Thymus (tissue), 11 donors: ENCODE results near the gene ERC2. TPM values are rescaled to one million over a fixed set of nuclear protein-coding genes. Genes with fewer than 3 reads are reported as not detected.

Experiments used
- DNase-seq, 9 donors: peaks; one replicate each; pipeline ENCODE4 v3.0.0-alpha.2; 2013; ENCODE audit warnings: low spot score in 9 of 9, low read depth in 6 of 9, missing footprints in 1 of 9
- H3K27ac ChIP-seq, 2 donors: one replicate each; pipeline ENCODE4 v1.5.1; 2013; ENCODE audit warnings: control low read depth in 1 of 2, low read depth in 1 of 2, low read length in 1 of 2, mild to moderate bottlenecking in 1 of 2, moderate library complexity in 1 of 2
- H3K27me3 ChIP-seq, 2 donors: one replicate each; pipeline ENCODE4 v1.5.1; 2013; ENCODE audit warnings: low read length in 1 of 2; ENCODE audit not compliant: control insufficient read depth in 2 of 2, insufficient read depth in 1 of 2
- H3K36me3 ChIP-seq, 2 donors: one replicate each; pipeline ENCODE4 v1.5.1; 2013; ENCODE audit warnings: low read length in 1 of 2, mild to moderate bottlenecking in 1 of 2, moderate library complexity in 1 of 2; ENCODE audit not compliant: control insufficient read depth in 2 of 2, insufficient read depth in 2 of 2
- H3K4me1 ChIP-seq, 2 donors: one replicate each; pipeline ENCODE4 v1.5.1; 2013; ENCODE audit warnings: low read length in 2 of 2; ENCODE audit not compliant: control insufficient read depth in 2 of 2, insufficient read depth in 2 of 2
- H3K4me3 ChIP-seq, 2 donors: one replicate each; pipeline ENCODE4 v1.5.1; 2013; ENCODE audit warnings: low read length in 2 of 2, control low read depth in 1 of 2, mild to moderate bottlenecking in 1 of 2
- H3K9me3 ChIP-seq, 2 donors: one replicate each; pipeline ENCODE4 v1.5.1; 2013; ENCODE audit warnings: low read length in 1 of 2, mild to moderate bottlenecking in 1 of 2; ENCODE audit not compliant: control insufficient read depth in 2 of 2, insufficient read depth in 1 of 2
- WGBS: extraction: QIAGEN DNeasy Blood & Tissue Kit; methylation state at CpG from one replicate; pipeline ENCODE4 v1.1.7; 2013; 5-methylcytosine and 5-hydroxymethylcytosine counted together
- polyA plus RNA-seq: library from polyadenylated mRNA; stranded (reverse); fragments of 200-250 nt; gene quantifications from one replicate; pipeline ENCODE4 v1.2.3, GENCODE V29; 2013
- total RNA-seq: library from RNA; stranded (reverse); fragments of 120-200 nt; gene quantifications from one replicate; pipeline ENCODE4 v1.2.4, GENCODE V29; 2013
- donor health status: healthy.

Gene ERC2
- total and polyA plus RNA-seq, 2 donors, result 0.28 to 0.50 TPM

DNA sequence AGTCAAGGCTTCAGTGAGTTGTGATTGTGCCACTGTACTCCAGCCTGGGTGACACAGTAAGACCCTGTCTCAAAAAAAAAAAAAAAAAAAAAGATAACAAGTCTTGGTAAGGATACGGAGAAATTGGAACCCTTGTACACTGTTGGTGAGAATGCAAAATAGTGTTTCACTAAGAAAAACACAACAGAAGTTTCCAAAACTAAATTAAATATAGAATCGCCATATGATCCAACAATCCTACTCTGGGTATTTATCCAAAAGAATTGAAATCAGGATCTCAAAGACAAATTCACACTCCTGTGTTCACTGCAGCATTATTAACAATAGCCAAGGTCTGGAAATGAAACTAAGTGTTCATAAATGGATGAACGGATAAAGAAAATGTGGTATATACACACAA, 149.4 kb downstream of the ERC2 start:
- no peaks in the 10 kb centered on the region for H3K4me1 ChIP-seq
- H3K27me3 ChIP-seq, result no peaks in the 10 kb centered on the region
- H3K4me3 ChIP-seq, result no peak overlapping the region
- WGBS, result 97% methylated on average over 3 of the region's 3 CpGs
- H3K27ac ChIP-seq, result no peak overlapping the region
- no peak for DNase-seq
- no peaks in the 10 kb centered on the region for H3K36me3 ChIP-seq
- no peaks in the 10 kb centered on the region for H3K9me3 ChIP-seq

DNA sequence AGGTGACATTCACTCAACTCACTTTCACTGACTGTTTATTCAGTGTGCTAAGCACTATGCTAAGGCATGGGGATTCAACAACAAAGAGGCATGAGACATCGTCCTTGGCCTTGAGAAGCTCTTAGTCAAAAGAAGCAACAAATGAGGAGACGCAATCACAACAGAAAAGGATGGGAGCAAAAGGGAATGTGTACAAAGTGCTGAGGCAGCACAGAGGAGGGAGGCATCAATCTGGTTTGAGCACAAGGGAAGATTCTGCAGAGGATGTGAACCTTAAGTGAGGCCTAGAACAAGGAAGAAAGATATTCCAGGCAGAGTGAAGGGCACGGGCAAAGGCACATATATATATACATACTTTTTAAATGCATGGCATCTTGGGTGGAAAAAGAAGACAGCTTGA, 151.3 kb downstream of the ERC2 start:
- Histone ChIP-seq H3K9me3 (no peaks in the 10 kb centered on the region), H3K27me3 (no peaks in the 10 kb centered on the region), H3K4me1 (no peaks in the 10 kb centered on the region), H3K4me3 (no peak overlapping the region), H3K36me3 (no peaks in the 10 kb centered on the region), H3K27ac (no peak overlapping the region)
- no peak for DNase-seq
- 95% methylated on average over 3 of the region's 3 CpGs for WGBS

DNA sequence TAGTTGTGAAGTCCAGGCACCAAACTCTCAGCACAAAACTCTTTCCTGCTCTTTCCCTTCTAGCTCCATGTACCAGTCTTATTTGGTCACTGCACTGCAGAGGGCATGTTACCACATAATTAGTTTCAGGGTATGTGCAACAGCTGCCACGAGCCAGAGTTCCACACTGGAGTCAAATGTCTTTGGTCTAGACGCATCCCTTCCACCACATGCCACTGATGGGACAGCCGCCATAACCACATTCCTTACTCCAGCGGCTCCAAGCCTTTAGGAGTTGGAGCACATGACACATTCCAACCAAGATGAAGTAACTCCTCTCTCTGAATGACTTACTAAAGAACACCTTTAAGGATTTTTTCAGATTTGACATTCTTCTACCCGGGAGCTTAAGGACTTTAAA, 153.4 kb downstream of the ERC2 start:
- Histone ChIP-seq H3K4me1 (no peaks in the 10 kb centered on the region), H3K36me3 (no peaks in the 10 kb centered on the region), H3K27me3 (no peaks in the 10 kb centered on the region), H3K9me3 (no peaks in the 10 kb centered on the region), H3K4me3 (no peak overlapping the region), H3K27ac (no peak overlapping the region)
- 93% methylated on average over 5 of the region's 5 CpGs for WGBS
- DNase-seq, result no peak

DNA sequence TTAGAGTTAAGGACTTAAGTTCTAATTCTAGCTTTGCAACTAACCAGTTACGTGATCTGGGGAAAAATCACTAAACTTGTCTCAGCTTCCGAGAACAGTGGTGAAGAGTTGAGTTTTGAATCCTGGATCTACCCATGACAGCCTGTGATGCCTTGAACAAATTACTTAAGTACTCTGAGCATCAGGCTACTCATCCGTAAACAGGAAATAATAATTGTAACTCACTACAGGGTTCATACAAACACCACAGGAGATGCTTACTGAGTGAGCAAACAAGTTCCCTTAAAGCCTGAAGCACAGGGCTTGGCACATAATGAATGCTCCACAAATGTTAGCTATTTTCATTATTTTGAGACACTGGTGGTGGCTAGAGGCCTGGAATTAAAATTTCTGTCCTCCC, 158.8 kb downstream of the ERC2 start:
- Histone ChIP-seq H3K27ac (no peak overlapping the region), H3K4me1 (no peaks in the 10 kb centered on the region), H3K9me3 (no peaks in the 10 kb centered on the region), H3K36me3 (no peaks in the 10 kb centered on the region), H3K4me3 (no peak overlapping the region), H3K27me3 (no peaks in the 10 kb centered on the region)
- no peak for DNase-seq
- WGBS, result 82% methylated on average over 3 of the region's 3 CpGs

DNA sequence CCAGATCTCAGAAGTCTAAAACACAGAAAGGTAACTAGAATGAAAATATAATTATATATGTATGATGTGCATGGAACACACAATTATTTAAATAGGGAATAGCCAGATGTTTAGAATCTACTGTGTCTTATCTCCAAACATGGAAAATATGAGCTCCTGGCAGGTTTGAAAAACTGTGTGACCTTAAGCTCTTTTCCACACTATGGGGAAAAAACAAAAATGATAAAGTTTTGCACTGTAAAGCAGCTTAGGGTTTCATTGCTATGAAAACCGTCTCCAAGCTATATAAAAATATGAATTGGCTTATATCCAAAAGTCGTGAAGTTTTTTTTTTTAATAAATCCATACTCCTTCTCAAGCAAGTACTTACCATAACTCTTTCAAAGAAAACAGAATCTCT, 159.8 kb downstream of the ERC2 start:
- 86% methylated on average over 2 of the region's 2 CpGs for WGBS
- Histone ChIP-seq H3K9me3 (no peaks in the 10 kb centered on the region), H3K27ac (no peak overlapping the region), H3K36me3 (no peaks in the 10 kb centered on the region), H3K27me3 (no peaks in the 10 kb centered on the region), H3K4me3 (no peak overlapping the region), H3K4me1 (no peaks in the 10 kb centered on the region)
- DNase-seq, result no peak

DNA sequence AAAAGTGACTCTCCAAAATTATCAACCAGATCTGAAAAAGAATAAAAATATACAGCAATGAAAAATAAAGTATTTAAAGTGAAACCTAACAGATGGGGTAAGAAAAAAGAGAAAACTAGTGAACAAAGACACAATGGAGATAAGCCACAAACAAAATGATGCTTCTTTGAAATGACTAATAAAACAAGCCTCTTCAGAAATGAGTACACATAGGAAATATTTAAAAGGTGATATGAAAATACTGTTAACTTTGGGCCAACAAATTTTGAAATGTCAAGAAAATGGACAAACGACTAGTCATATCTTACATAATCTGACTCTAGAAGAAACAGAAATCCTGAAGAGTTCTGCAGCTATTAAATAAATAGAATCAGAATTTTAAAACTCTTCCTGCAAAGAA, 164.2 kb downstream of the ERC2 start:
- H3K27ac ChIP-seq, result no peak overlapping the region
- H3K36me3 ChIP-seq, result no peaks in the 10 kb centered on the region
- H3K4me3 ChIP-seq, result no peak overlapping the region
- H3K27me3 ChIP-seq, result no peaks in the 10 kb centered on the region
- 89% methylated on average over 1 of the region's 1 CpG for WGBS
- DNase-seq, result no peak
- no peaks in the 10 kb centered on the region for H3K9me3 ChIP-seq
- H3K4me1 ChIP-seq, result no peaks in the 10 kb centered on the region

DNA sequence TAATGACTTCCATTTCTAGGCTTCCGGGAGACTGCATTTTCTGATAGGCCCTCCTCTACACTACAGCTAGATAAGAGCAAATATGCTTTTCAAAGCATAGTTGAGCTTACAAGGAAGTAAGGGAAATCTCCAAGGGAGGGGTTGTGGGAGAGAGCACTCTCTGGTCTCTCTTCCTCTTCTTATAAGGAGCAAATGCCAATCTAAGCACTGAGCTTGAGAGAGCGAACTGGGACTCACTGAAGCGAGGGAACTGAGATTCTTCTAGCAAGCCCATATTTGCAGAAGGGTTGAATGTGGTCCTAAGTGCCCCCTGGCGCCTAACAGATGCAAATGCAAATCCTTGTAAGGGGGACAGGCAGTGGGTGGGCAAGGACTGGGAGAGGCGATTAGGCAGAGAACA, 164.8 kb downstream of the ERC2 start:
- Histone ChIP-seq H3K36me3 (no peaks in the 10 kb centered on the region), H3K4me1 (no peaks in the 10 kb centered on the region), H3K9me3 (no peaks in the 10 kb centered on the region), H3K27me3 (no peaks in the 10 kb centered on the region), H3K4me3 (no peak overlapping the region), H3K27ac (no peak overlapping the region)
- DNase-seq, result peak in 3 of 9 donors; percentile 6 to 40 (median 30)
- 34% methylated on average over 5 of the region's 5 CpGs for WGBS

DNA sequence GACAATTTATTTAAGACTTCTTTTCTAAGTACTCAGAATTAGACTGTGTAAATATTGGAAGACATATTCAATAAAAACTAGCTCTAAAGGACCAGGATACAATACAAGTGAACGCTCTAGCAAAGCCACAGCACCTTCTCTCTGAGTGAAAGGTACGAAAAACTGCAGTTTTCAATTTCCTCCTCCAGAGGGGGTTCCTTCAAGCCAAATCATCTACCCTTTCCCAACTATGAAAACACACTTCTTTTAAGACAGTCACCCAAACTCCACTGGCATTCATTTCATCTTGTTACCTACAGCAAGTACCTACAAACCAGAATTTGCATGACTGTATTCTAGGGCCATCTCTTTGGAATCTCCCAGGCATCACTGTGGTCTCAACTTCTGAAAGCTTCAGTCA, 165.8 kb downstream of the ERC2 start:
- Histone ChIP-seq H3K4me1 (no peaks in the 10 kb centered on the region), H3K27me3 (no peaks in the 10 kb centered on the region), H3K4me3 (no peak overlapping the region), H3K27ac (no peak overlapping the region), H3K36me3 (no peaks in the 10 kb centered on the region), H3K9me3 (no peaks in the 10 kb centered on the region)
- 76% methylated on average over 2 of the region's 2 CpGs for WGBS
- DNase-seq, result no peak

DNA sequence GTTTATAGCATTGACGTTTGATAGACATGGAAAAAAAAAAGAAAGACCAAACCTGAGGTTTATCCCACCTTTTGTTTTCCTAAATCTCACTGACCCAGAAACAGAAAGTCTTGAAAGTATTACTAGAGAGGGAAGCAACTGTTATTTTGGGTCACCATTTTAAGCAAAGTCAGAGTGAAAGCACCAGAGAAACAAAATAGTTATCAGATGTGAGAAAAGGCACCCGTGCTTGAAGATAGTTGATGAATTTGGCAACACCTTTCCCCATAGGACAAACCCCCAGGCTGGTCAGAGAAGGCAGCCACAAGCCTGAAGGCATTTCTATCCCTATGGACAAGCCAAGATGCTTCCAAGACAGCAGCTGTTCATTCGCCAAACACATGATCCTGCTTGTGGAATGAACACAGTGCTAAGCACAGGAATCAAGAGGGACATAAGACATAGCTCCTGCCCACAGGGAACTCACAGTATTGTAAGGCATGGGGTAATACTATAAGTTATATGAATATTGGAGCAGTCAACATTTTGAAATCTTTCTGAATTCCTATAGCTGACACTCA, 170.9 kb downstream of the ERC2 start:
- DNase-seq, result no peak
- H3K27me3 ChIP-seq, result no peaks in the 10 kb centered on the region
- no peak overlapping the region for H3K4me3 ChIP-seq
- H3K36me3 ChIP-seq, result no peaks in the 10 kb centered on the region
- no peaks in the 10 kb centered on the region for H3K9me3 ChIP-seq
- WGBS, result 90% methylated on average over 3 of the region's 3 CpGs
- no peak overlapping the region for H3K27ac ChIP-seq
- H3K4me1 ChIP-seq, result no peaks in the 10 kb centered on the region

DNA sequence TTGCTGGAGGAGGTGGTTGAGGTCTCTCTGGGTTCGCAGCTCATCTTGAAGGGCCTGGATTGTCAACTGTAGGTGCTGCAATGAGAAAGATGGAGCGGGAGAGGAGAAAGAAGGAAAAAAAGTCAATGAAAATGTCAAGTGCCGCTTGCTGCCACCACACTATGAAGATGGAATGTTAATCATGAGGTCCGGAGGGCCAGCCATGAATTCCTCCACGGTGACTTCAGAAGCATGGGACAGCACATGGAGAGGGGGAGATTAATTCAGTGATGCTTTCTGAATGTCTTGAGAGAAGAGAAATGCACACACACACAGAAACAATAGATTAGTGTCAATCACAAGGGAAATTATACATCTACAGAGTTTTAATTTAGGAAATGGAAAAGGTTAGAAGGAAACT, 171.9 kb downstream of the ERC2 start:
- H3K27me3 ChIP-seq, result no peaks in the 10 kb centered on the region
- 91% methylated on average over 5 of the region's 5 CpGs for WGBS

More for the DNA sequence above, 171.9 kb downstream of the ERC2 start:
- DNase-seq, result no peak
- Histone ChIP-seq H3K27ac (no peak overlapping the region), H3K36me3 (no peaks in the 10 kb centered on the region), H3K9me3 (no peaks in the 10 kb centered on the region), H3K4me1 (no peaks in the 10 kb centered on the region), H3K4me3 (no peak overlapping the region)
